EH (cell line): ENCODE measurements around the gene RASGRP3.

Source experiments
- DNase-seq: peaks from one replicate; pipeline ENCODE4 v3.0.0-alpha.2; 2015; ENCODE audit warnings: low read depth

Gene RASGRP3

DNA sequence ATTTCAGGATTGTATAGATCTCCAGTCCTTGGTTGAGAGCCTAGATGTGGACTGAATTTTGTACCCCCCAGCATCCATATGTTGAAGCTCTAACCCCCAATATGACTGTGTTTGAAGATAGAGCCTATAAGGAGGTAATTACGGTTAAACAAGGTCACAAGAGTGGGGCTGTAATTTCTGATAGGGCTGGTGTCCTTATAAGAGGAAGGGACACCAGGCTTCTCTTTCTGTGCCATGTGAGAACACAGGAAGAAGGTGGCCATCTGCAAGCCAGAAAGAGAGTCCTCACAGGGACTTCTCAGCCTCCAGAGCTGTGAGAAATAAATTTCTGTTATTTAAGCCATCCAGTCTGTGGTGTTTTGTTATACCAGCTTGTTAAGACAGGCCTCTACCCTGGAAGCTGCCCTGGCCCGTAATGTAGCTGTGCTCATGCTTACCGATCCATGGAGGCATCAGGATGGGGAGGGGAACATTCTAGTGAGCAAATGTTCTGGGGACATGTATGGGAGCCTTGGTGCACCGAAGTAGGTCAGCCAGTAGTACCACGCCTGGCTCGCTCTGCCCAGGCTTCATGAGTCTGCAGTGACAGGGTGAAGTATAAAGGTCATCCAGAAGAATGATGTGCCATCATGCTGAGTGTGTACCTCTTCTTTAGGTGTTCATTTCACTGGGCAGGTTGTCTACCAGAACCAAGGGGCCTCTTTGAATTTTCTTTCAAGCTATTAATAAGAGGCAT lies 16.1 kb downstream of the RASGRP3 start:
- DNase-seq = no peak

- peak; percentile 54 for DNase-seq
Observed at GRCh38 chr2:33494155-33494779, 17.8 kb downstream of the RASGRP3 start.

DNA sequence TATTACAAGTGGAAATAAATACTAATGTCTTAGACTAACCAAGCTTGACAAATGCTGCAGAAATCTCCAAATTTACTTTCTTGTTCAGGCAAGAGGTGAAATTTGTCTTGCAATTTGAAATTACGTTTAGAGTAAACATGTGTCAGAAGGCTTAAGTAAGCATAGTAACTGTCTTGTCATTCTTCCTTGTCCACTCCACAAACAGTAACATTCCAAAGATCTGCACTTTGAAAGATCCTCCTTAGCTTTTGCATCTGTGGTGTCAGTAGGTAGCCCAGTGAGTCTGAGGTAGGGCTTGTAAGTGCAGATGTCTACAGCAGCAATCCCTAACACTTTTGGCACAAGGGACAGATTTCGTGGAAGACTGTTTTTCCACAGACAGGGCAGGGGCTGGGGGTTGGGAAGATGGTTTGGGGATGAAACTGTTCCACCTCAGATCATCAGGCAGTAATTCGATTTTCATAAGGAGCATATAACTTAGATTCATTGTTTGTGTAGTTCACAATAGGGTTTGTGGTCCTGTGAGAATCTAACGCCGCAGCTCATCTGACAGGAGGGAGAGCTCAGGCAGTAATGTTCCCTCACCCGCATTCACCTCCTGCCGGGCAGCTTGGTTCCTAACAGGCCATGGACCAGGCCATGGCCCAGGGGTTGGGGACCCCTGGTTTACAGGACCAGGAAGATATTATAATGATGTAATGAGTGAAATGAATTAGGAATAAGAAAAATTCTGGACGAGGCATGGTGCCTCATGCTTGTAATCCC lies 18.6 kb downstream of the RASGRP3 start:
- DNase-seq = no peak

DNA sequence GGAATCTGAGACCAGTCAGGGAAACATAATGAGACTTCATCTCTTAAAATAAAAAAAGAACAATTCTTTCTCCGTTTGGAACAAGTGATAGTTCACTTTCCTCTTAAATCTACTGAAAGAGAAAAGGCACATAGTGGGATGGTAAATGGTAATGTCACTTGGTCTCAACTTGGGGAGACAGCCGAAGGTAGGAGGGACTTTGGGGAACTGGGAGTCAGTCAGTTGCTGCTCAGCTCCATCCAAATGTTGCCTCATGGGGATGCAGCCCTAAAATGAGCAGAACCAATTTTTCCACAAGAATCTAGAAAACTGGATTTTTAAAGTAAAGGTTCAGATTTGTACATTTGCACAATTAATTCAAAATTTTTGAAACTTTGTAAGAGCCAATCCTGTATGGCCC lies 19.2 kb downstream of the RASGRP3 start:
- DNase-seq = no peak

GRCh38 chr2:33496150-33496549 lies 19.7 kb downstream of the RASGRP3 start:
- DNase-seq = peak; percentile 92

GRCh38 chr2:33496726-33497125 lies 20.3 kb downstream of the RASGRP3 start:
- no peak for DNase-seq

DNA sequence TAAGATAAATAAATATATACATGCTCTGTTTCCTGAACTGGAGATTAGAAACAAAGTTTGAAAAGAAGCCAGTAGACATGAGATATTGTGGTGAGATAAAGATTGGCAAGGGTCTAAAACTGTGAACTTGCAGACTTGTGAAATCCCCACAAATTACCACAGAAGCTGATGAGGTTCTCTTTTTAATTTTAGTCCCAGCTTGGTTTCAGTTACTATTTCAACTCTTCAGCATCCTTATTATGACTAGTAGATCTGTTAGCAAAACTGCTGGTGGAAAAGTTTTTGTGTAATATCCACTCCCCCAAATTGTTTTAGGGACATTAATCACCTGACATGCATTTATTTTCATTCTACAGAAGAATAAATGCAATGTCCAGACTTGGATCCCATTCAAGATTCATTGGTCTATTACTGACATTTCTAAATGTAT lies 20.8 kb downstream of the RASGRP3 start:
- peak; percentile 62 for DNase-seq

DNA sequence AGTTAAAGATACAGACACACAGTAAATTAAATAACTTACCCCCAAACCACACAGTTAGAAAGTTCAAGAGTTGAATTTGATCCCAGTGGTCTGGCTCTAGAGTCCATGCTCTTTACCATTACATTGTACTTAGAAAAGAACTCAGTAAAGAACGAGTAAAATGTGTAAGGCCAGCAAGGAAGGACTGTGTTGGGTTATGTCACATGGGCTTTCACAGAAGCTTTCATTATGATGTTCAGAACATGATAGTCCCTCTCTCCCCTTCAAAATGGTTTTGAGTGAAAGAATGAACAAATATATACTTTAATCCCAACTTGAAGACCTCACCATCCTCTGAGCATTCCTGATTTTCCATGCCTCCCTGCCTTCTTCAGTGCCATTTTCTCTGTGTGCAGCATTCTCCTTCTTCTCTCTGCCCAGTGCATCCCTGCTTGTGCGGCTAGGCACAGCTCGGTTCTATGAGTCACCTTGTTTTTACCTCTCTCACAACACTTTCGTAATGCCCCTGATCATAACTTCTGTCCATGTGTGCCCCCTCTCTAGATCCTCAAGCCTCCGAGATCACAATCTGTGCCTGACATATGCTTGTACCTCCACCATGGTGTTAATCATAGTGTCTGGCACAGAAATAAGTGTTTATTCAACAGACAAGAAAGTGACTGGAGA lies 22.0 kb downstream of the RASGRP3 start:
- DNase-seq = peak; percentile 34

DNA sequence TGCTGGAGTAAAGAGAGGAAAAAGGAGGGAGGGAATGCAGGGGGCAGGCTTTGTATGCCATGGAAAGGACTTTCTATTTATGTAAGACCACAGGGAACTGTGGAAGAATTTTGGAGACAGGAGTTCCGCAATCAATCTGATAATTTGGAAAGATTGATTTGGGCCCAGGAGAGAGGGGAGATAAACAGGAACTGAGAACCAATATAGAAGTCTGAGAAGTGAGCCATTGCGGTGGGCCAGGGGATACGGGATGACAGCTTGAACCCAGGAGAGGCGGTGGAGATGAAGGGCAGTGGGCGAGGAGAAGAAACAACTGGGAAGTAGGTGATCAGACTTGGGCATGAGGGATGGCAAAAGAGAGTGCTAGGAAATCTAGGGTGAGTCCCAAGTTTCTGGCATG lies 23.7 kb downstream of the RASGRP3 start:
- DNase-seq = no peak

DNA sequence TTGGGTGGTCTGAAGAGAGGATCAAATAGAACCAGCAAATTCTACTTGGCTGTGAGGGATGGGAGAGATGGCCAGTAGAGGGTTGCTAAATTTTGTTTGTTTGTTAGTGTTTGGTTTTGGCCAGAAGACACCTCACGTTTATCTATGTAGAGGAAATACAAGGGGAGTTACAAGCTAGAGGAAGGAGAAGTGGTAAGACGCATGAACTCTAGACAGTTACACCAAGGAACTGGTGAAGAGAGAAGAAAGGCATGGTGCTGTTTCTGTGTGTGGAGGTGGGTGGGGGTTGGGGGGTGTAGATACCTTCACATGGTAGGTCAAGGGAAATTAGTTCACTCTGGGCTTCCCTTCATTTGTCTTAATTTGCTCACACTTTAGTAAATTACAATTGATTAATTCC lies 25.6 kb downstream of the RASGRP3 start:
- no peak for DNase-seq

DNA sequence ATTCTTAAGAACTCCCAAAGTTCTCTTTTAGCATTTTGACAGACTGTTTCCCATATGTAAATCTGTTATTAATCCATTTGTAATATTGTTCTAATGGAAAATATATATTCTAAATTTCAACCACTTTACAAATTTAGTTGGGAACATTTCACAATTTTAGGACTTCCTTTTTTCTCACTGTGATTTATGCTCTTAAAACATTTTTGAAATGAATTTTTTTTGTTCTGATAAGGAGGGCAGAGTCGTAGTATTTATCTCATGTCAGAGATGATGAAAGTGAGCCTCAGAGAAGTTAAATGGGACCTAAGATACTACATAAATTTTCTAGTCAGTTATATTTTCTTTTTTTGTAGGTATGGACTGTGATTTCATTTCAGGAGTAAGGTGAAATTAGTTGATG lies 26.6 kb downstream of the RASGRP3 start:
- DNase-seq = no peak

- no peak for DNase-seq
Observed at GRCh38 chr2:33505966-33506365, 29.5 kb downstream of the RASGRP3 start.

- no peak for DNase-seq
Observed at GRCh38 chr2:33509908-33510585, 33.6 kb downstream of the RASGRP3 start.

DNA sequence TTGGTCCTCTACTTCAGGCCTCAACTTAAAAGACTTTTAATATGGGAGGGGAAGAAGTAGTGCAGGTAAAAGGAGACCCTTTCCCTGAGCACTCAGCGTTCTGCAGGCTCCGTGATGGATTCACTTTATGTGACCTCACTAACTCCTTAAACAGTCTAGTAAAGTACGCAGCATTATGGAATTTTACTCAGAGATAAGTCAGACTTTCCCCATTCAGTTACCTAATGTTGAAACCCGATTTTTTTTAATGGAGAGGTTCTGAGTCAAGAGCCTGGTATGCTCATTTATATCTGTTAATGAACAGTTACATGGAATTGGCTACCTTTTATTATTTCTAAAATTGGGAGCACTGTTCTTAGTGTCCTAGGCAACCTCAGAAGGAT lies 34.1 kb downstream of the RASGRP3 start:
- DNase-seq = no peak

DNA sequence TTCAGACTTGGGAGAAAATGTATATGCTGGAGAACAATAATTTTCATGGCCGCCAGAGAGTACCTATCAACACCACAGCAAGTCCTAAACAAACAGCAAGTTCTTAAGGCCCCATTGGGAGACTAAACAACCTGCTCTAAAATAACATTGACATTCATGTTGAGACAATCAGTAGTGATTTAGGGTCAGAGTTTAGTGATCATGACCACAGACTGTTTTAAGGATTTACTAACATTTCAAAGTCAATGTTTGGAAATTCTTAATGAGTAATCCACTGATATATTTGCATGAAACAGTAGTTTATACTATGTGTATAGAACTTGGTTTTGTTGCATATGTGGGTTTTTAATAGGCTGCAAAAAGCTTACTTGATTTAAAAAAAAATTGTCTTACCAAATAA lies 34.7 kb downstream of the RASGRP3 start:
- DNase-seq = no peak

GRCh38 chr2:33512112-33512511 lies 35.7 kb downstream of the RASGRP3 start:
- DNase-seq = no peak

DNA sequence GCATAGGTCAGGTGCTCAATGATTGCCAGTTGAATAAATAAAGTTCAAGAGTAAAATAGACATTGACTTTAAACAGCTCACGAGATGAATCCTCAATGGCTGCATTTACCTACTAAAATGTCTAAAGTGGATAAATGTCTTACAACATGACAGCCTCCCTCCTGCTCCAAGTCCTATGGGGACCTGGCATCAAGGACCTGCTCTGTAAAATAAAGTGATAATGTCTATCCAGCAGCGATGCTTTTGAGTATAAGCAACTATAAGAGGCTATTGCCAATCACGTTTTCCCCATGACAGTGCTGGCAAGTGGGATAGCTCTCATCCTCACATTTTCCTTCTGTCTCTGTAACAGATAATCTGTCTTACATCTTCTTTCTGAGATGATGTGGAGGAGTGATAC lies 37.0 kb downstream of the RASGRP3 start:
- no peak for DNase-seq

GRCh38 chr2:33516456-33516995 lies 40.1 kb downstream of the RASGRP3 start:
- DNase-seq = no peak

GRCh38 chr2:33518200-33518599 lies 41.8 kb downstream of the RASGRP3 start:
- no peak for DNase-seq

DNA sequence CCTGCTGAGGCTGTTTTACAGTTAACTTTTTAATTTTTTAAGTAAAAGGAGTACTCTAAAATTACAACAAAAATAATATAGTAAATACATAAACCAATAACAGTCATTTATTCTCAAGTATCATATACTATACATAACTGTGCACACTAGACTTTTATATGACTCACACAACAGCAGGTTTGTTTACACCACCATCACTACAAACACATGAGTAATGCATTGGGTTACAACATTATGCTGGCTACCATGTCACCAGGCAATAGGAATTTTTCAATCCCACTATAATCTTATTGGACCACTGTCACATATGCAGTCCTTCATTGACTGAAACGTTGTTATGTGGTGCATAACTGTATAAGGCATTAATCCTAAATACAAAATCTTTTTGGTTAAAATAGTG lies 42.5 kb downstream of the RASGRP3 start:
- peak; percentile 29 for DNase-seq

DNA sequence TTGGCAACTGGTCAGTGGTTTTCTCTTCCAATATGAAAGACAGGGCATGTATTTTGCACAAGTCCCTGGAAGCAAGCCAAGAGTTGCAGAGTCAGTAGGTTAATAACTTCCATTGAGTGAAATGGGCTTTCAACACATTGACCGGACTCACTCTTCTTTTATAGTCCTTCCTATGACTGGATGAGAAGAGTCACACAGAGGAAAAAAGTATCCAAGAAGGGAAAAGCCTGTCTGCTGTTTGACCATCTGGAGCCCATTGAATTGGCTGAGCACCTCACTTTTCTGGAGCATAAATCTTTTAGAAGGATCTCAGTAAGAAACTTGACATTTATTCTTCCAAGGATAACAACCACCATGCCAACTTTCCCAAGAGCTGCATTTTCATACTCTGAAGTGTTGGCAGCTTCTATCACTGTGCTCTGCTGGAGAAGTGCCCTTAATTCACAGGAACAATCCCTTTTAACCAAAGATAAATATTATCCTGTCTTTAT lies 45.4 kb downstream of the RASGRP3 start:
- DNase-seq = peak; percentile 39

- no peak for DNase-seq
Observed at GRCh38 chr2:33522576-33522975, 46.1 kb downstream of the RASGRP3 start.
